IPS DF 4.7 (cell line): ENCODE data around the gene CHRNB2.
A peak's percentile ranks its signal among the peaks of the same experiment; 100 is the strongest.
"Not testable (repeated sequence)": the region's sequence is repeated elsewhere in the genome, so short reads cannot be mapped to it uniquely, and the experiment has no call there.

Experiments
- DNase-seq: peaks from one replicate; pipeline ENCODE4 v3.0.0-alpha.2; 2013; ENCODE audit warnings: low spot score; ENCODE audit errors: extremely low read depth

CHRNB2 gene

GRCh38 chr1:154567386-154568156 lies at the start of gene CHRNB2:
CHRNB2 (plus strand) TSS chr1:154567778; CDS start chr1:154568045, 267 bp downstream.
- peak; percentile 36 for DNase-seq

- no peak for DNase-seq
Observed at GRCh38 chr1:154519591-154519991, 48.0 kb upstream of the CHRNB2 start.

- DNase-seq: no peak
Observed at GRCh38 chr1:154520333-154520732, 47.2 kb upstream of the CHRNB2 start.

GRCh38 chr1:154521695-154522094 lies 45.9 kb upstream of the CHRNB2 start:
- DNase-seq: no peak

- no peak for DNase-seq
Observed at GRCh38 chr1:154524881-154525280, 42.7 kb upstream of the CHRNB2 start.

GRCh38 chr1:154527192-154527591 lies 40.4 kb upstream of the CHRNB2 start:
- no peak for DNase-seq

GRCh38 chr1:154529308-154529707 lies 38.3 kb upstream of the CHRNB2 start:
- no peak for DNase-seq

GRCh38 chr1:154531950-154532349 lies 35.6 kb upstream of the CHRNB2 start:
- not testable (repeated sequence) for DNase-seq

GRCh38 chr1:154533952-154534844 lies 33.4 kb upstream of the CHRNB2 start:
- peak; percentile 82 for DNase-seq

GRCh38 chr1:154536570-154536969 lies 31.0 kb upstream of the CHRNB2 start:
- no peak for DNase-seq

- DNase-seq: no peak
Observed at GRCh38 chr1:154539486-154540483, 27.8 kb upstream of the CHRNB2 start.

- no peak for DNase-seq
Observed at GRCh38 chr1:154541231-154541630, 26.3 kb upstream of the CHRNB2 start.

GRCh38 chr1:154546264-154547063 lies 21.1 kb upstream of the CHRNB2 start:
- peak; percentile 62 for DNase-seq

GRCh38 chr1:154547105-154547732 lies 20.4 kb upstream of the CHRNB2 start:
- no peak for DNase-seq

- DNase-seq: no peak
Observed at GRCh38 chr1:154548028-154548427, 19.6 kb upstream of the CHRNB2 start.

GRCh38 chr1:154549202-154549770 lies 18.3 kb upstream of the CHRNB2 start:
- DNase-seq: no peak

- DNase-seq: no peak
Observed at GRCh38 chr1:154550070-154550469, 17.5 kb upstream of the CHRNB2 start.

GRCh38 chr1:154550657-154551056 lies 16.9 kb upstream of the CHRNB2 start:
- no peak for DNase-seq

GRCh38 chr1:154551474-154551873 lies 16.1 kb upstream of the CHRNB2 start:
- no peak for DNase-seq
